Measurements from ENCODE around the gene DIO3.

DNA sequence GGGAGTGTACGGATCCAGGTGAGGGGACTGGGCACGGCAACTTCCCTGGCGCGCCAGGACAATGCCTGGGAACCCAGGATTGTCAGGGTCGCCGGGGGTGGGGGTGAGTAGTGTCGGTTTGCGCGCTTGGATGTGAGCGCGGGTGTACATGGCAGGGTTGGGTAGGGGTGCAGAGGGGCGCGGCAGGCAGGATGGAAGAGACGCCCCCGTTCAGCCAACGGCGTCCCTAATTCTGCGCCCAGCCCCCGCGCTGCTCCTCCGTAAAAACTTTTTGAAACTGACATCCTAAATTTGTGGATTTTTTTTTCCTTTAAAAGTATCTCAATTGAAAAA, 3.1 kb downstream of the DIO3 start:
- TF ChIP-seq ESRRG (CRISPR knock-in tag; IDR thresholded peaks at IDR 0.05) = no peak
- TF ChIP-seq, protein P1, sequence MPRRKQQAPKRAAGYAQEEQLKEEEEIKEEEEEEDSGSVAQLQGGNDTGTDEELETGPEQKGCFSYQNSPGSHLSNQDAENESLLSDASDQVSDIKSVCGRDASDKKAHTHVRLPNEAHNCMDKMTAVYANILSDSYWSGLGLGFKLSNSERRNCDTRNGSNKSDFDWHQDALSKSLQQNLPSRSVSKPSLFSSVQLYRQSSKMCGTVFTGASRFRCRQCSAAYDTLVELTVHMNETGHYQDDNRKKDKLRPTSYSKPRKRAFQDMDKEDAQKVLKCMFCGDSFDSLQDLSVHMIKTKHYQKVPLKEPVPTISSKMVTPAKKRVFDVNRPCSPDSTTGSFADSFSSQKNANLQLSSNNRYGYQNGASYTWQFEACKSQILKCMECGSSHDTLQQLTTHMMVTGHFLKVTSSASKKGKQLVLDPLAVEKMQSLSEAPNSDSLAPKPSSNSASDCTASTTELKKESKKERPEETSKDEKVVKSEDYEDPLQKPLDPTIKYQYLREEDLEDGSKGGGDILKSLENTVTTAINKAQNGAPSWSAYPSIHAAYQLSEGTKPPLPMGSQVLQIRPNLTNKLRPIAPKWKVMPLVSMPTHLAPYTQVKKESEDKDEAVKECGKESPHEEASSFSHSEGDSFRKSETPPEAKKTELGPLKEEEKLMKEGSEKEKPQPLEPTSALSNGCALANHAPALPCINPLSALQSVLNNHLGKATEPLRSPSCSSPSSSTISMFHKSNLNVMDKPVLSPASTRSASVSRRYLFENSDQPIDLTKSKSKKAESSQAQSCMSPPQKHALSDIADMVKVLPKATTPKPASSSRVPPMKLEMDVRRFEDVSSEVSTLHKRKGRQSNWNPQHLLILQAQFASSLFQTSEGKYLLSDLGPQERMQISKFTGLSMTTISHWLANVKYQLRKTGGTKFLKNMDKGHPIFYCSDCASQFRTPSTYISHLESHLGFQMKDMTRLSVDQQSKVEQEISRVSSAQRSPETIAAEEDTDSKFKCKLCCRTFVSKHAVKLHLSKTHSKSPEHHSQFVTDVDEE (CRISPR knock-in tag; IDR thresholded peaks at IDR 0.05) = no peak
- TF ChIP-seq ARNTL (CRISPR knock-in tag; IDR thresholded peaks at IDR 0.05; ENCODE audit: borderline replicate concordance, low read depth) = no peak
- TF ChIP-seq, protein P2, sequence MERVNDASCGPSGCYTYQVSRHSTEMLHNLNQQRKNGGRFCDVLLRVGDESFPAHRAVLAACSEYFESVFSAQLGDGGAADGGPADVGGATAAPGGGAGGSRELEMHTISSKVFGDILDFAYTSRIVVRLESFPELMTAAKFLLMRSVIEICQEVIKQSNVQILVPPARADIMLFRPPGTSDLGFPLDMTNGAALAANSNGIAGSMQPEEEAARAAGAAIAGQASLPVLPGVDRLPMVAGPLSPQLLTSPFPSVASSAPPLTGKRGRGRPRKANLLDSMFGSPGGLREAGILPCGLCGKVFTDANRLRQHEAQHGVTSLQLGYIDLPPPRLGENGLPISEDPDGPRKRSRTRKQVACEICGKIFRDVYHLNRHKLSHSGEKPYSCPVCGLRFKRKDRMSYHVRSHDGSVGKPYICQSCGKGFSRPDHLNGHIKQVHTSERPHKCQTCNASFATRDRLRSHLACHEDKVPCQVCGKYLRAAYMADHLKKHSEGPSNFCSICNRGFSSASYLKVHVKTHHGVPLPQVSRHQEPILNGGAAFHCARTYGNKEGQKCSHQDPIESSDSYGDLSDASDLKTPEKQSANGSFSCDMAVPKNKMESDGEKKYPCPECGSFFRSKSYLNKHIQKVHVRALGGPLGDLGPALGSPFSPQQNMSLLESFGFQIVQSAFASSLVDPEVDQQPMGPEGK (CRISPR knock-in tag; IDR thresholded peaks at IDR 0.05; ENCODE audit: borderline replicate concordance) = no peak
- TF ChIP-seq GLIS3 (CRISPR knock-in tag; IDR thresholded peaks at IDR 0.05) = no peak
- no peak for TF ChIP-seq ZFP30 (CRISPR knock-in tag; IDR thresholded peaks at IDR 0.05)
- TF ChIP-seq ISL1 (CRISPR knock-in tag; IDR thresholded peaks at IDR 0.05) = no peak

Data from SK-N-SH treated with all-trans-retinoic acid at 6 μM for 48 hours (cell line).